ENCODE results near the gene METAP1D.

The METAP1D gene

GRCh38 chr2:172088245-172089004 is 88.7 kb downstream of the METAP1D start:
- DNase-seq (ENCODE audit: low read depth in 1 of 2, low spot score in 1 of 2): peak in 1 of 2 experiments; percentile 13
- no peak for TF ChIP-seq JUND (IDR thresholded peaks at IDR 0.05; ENCODE audit: low read depth)
- in situ Hi-C loops (cut with HindIII; ENCODE audit: low pct_unique_long_range_greater_than_20kb, low sequenced_read_pairs): no loop called here

- no peak for TF ChIP-seq JUND (IDR thresholded peaks at IDR 0.05; ENCODE audit: low read depth)
- DNase-seq (ENCODE audit: low read depth in 1 of 2, low spot score in 1 of 2): no peak
- in situ Hi-C loops (cut with HindIII; ENCODE audit: low pct_unique_long_range_greater_than_20kb, low sequenced_read_pairs): no loop called here
Observed at GRCh38 chr2:172089005-172089504, 89.3 kb downstream of the METAP1D start.

GRCh38 chr2:172089633-172090032 is 89.9 kb downstream of the METAP1D start:
- in situ Hi-C loops (cut with HindIII; ENCODE audit: low pct_unique_long_range_greater_than_20kb, low sequenced_read_pairs): no loop called here
- TF ChIP-seq JUND (IDR thresholded peaks at IDR 0.05; ENCODE audit: low read depth): no peak
- DNase-seq (ENCODE audit: low read depth in 1 of 2, low spot score in 1 of 2): no peak

GRCh38 chr2:172090044-172090961 is 90.5 kb downstream of the METAP1D start:
- in situ Hi-C loops (cut with HindIII; ENCODE audit: low pct_unique_long_range_greater_than_20kb, low sequenced_read_pairs): no loop called here
- no peak for TF ChIP-seq JUND (IDR thresholded peaks at IDR 0.05; ENCODE audit: low read depth)
- no peak for DNase-seq (ENCODE audit: low read depth in 1 of 2, low spot score in 1 of 2)

GRCh38 chr2:172091000-172091641 is 91.4 kb downstream of the METAP1D start:
- in situ Hi-C loops (cut with HindIII; ENCODE audit: low pct_unique_long_range_greater_than_20kb, low sequenced_read_pairs): no loop called here
- TF ChIP-seq JUND (IDR thresholded peaks at IDR 0.05; ENCODE audit: low read depth): no peak
- no peak for DNase-seq (ENCODE audit: low read depth in 1 of 2, low spot score in 1 of 2)

GRCh38 chr2:172091761-172092566 is 92.2 kb downstream of the METAP1D start:
- DNase-seq (ENCODE audit: low read depth in 1 of 2, low spot score in 1 of 2): no peak
- no peak for TF ChIP-seq JUND (IDR thresholded peaks at IDR 0.05; ENCODE audit: low read depth)
- in situ Hi-C loops (cut with HindIII; ENCODE audit: low pct_unique_long_range_greater_than_20kb, low sequenced_read_pairs): no loop called here

GRCh38 chr2:172092716-172093415 is 93.1 kb downstream of the METAP1D start:
- in situ Hi-C loops (cut with HindIII; ENCODE audit: low pct_unique_long_range_greater_than_20kb, low sequenced_read_pairs): no loop called here
- no peak for TF ChIP-seq JUND (IDR thresholded peaks at IDR 0.05; ENCODE audit: low read depth)
- no peak for DNase-seq (ENCODE audit: low read depth in 1 of 2, low spot score in 1 of 2)

GRCh38 chr2:172093416-172094293 is 93.9 kb downstream of the METAP1D start:
- TF ChIP-seq JUND (IDR thresholded peaks at IDR 0.05; ENCODE audit: low read depth): no peak
- DNase-seq (ENCODE audit: low read depth in 1 of 2, low spot score in 1 of 2): no peak
- in situ Hi-C loops (cut with HindIII; ENCODE audit: low pct_unique_long_range_greater_than_20kb, low sequenced_read_pairs): no loop called here

GRCh38 chr2:172094294-172095145 is 94.8 kb downstream of the METAP1D start:
- in situ Hi-C loops (cut with HindIII; ENCODE audit: low pct_unique_long_range_greater_than_20kb, low sequenced_read_pairs): no loop called here
- DNase-seq (ENCODE audit: low read depth in 1 of 2, low spot score in 1 of 2): peak in 1 of 2 experiments; percentile 66
- TF ChIP-seq JUND (IDR thresholded peaks at IDR 0.05; ENCODE audit: low read depth): no peak
